Measurements from ENCODE around the gene SKAP1.

DNA sequence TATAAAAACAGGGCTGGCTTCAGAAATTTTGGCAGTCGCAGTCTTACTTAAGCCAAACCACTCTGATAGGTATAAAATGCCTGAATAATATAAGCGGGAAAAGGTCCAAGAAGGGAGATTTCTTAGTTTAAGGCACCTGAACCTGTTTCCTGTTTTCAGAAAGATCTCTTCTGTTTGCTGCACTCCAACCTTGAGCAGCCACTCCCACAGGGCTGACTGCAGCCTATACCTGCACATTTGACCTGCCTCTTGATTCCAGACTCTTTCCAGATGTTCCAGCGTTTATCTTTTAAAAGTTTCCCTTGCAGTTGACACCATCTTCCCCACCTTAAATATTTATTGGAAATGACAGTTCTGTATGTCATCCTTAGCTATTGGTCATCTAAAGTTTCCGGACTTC lies 132.2 kb downstream of the SKAP1 start:
- TF ChIP-seq, protein P1, sequence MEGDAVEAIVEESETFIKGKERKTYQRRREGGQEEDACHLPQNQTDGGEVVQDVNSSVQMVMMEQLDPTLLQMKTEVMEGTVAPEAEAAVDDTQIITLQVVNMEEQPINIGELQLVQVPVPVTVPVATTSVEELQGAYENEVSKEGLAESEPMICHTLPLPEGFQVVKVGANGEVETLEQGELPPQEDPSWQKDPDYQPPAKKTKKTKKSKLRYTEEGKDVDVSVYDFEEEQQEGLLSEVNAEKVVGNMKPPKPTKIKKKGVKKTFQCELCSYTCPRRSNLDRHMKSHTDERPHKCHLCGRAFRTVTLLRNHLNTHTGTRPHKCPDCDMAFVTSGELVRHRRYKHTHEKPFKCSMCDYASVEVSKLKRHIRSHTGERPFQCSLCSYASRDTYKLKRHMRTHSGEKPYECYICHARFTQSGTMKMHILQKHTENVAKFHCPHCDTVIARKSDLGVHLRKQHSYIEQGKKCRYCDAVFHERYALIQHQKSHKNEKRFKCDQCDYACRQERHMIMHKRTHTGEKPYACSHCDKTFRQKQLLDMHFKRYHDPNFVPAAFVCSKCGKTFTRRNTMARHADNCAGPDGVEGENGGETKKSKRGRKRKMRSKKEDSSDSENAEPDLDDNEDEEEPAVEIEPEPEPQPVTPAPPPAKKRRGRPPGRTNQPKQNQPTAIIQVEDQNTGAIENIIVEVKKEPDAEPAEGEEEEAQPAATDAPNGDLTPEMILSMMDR (IDR thresholded peaks at IDR 0.05): no peak
- no peak for TF ChIP-seq POLR2A (IDR thresholded peaks at IDR 0.05)
- no peak for TF ChIP-seq EP300 (IDR thresholded peaks at IDR 0.05)

All from stomach (tissue), 4 donors.